ENCODE measurements around the gene ZNF827.
A peak's percentile ranks its signal among the peaks of the same experiment; 100 is the strongest.

Gene ZNF827

DNA sequence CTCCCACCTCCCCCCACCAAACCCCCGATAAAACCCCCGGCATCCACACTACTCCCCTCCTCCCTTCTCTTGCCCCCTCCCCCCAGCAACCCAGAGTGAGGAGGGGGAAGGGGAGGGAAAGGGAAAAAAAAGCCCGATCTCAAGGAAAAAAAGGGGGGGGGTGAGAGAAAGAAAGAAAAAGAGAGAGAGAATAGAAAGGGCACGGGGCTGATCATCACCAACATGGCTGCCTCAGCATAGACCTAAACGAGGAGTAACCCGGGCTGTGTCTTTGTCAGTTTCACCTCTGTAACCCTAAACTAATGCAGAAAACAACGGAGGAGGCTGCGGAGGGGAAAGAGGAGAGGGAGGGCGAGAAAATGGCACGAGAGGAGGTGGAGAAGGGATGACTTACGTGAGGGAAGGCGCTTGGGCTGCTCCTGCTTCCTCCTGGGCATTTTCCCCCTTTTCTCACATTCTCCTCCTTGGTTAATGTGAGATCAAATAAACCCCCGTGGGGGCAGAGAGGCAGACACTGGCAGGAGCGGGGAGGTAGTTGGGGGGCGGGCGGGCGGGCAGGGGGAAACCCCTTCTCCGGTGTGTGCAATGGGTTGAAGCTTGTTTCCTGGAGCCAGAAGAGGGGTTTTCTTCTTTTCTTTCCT lies 532 bp downstream of the ZNF827 start:
- H3K27ac Mint-ChIP-seq, result peak overlapping the region; percentile 88
- DNase-seq (ENCODE audit: low spot score in 2 of 2), result peak; percentile 14 to 64
- ATAC-seq, result peak; percentile 62
- H3K4me3 Mint-ChIP-seq, result peak overlapping the region; percentile 92
- peaks cover 36% of the 10 kb centered on the region for H3K4me1 Mint-ChIP-seq
- H3K36me3 Mint-ChIP-seq, result peaks cover 23% of the 10 kb centered on the region
- no peaks in the 10 kb centered on the region for H3K9me3 Mint-ChIP-seq

GRCh38 chr4:145936997-145937901 lies 1.4 kb downstream of the ZNF827 start:
- Mint-ChIP-seq H3K4me1 (peaks cover 36% of the 10 kb centered on the region), H3K36me3 (peaks cover 23% of the 10 kb centered on the region), H3K27ac (peak overlapping the region; percentile 89), H3K4me3 (peak overlapping the region; percentile 92), H3K9me3 (no peaks in the 10 kb centered on the region)
- DNase-seq (ENCODE audit: low spot score in 2 of 2) (peak; percentile 30 to 78), ATAC-seq (peak; percentile 57)

DNA sequence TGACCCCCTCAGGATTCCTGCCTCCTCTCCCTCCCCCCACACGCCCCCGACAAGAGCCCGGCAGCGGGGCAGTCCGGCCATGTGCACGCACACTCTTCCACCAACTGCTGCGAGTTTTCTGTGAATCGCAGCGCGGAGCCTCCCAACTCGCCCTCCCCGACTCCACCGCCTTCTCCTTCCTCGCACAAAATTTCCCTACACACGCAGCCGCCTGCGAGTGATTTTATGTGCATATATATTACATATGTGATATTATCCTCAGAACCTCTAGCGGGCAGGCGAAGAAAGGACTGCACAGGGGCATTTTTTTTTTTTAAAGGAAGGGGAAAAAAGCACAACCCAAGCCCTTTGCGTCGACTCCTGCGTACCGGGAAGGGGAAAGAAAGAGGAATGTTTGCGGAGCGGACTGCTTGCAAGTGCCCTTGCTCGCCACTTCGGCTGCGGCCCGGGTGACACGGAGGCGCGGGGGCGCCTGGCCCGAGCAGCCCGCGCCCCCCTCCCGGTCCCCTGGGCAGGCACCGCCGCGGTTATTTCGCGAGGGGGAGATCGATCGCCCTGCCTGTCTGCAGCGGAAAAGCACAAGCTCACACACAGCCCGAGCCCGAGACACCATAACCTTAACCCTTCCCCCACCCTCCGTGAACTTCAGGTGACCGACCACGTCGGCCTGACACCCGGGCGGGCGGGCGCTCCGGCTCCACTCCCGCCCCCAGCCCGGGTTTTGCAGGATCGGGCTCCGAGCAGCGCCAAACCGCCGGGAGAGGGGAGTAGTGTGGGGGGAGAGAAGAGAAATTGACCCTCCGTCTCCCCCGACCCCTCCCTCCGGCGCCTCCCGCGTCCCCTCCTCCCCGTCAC lies 2.3 kb downstream of the ZNF827 start:
- DNase-seq (ENCODE audit: low spot score in 2 of 2) (peak; percentile 52 to 82), ATAC-seq (peak; percentile 69)
- Mint-ChIP-seq H3K27ac (peak overlapping the region; percentile 89), H3K36me3 (peaks cover 23% of the 10 kb centered on the region), H3K9me3 (no peaks in the 10 kb centered on the region), H3K4me1 (peaks cover 36% of the 10 kb centered on the region), H3K4me3 (peak overlapping the region; percentile 92)

DNA sequence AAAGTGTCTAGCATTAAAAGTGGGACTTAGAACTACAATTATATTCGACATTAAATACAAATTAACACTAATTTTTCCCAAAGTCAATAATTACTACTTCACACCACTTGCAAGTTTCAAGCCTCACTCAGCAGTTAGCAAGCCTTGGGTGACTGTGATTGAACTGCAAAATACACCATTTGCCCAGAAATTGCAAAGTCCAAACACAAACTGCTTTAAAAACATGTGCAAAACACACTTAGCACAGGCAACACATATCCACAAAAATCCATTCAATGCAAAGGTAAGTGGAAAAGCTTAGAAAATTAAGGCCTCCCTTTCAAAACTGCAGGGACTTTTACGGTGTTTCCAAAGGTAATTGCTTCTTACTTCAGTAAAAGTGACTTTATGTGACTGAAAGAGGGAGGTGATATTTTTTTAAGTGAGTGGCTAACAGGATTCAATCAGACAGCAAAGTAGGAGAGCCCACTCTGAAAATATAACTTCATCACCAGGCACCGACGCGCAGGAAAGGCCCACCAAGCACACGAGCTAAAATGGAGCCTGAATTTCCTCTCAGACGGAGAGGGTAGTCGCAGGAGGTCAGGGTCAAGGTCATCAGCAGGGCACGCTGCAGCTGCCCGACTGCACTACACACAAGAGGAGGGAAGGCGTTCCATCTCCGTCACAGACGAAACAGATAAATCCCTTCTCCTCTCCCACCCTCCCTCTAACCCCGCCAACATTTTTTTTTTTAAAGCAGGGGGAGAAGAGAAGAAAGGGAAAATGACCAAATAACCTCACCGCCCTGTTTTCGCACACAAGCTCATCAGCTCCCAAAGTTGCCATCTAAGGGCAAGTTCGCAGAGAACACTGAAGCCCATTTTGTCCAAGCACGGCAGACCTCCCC lies 3.1 kb downstream of the ZNF827 start:
- ATAC-seq (peak; percentile 12), DNase-seq (ENCODE audit: low spot score in 2 of 2) (no peak)
- Mint-ChIP-seq H3K4me1 (peaks cover 38% of the 10 kb centered on the region), H3K4me3 (peak overlapping the region; percentile 92), H3K36me3 (peaks cover 23% of the 10 kb centered on the region), H3K27ac (peak overlapping the region; percentile 89), H3K9me3 (no peaks in the 10 kb centered on the region)

GRCh38 chr4:145934434-145935047 lies 4.1 kb downstream of the ZNF827 start:
- Mint-ChIP-seq H3K27ac (peak overlapping the region; percentile 89), H3K9me3 (no peaks in the 10 kb centered on the region), H3K4me1 (peaks cover 45% of the 10 kb centered on the region), H3K4me3 (peak overlapping the region; percentile 92), H3K36me3 (peaks cover 23% of the 10 kb centered on the region)
- ATAC-seq, result no peak
- DNase-seq (ENCODE audit: low spot score in 2 of 2), result no peak

GRCh38 chr4:145933134-145933533 lies 5.5 kb downstream of the ZNF827 start:
- Mint-ChIP-seq H3K27ac (no peak overlapping the region), H3K4me1 (peaks cover 39% of the 10 kb centered on the region), H3K9me3 (no peaks in the 10 kb centered on the region), H3K36me3 (peaks cover 13% of the 10 kb centered on the region), H3K4me3 (no peak overlapping the region)
- no peak for DNase-seq (ENCODE audit: low spot score in 2 of 2)
- ATAC-seq, result no peak

- Mint-ChIP-seq H3K27ac (peak overlapping the region; percentile 57), H3K36me3 (peaks cover 10% of the 10 kb centered on the region), H3K9me3 (no peaks in the 10 kb centered on the region), H3K4me1 (peaks cover 39% of the 10 kb centered on the region), H3K4me3 (no peak overlapping the region)
- DNase-seq (ENCODE audit: low spot score in 2 of 2) (no peak), ATAC-seq (no peak)
These were observed 7.2 kb downstream of the ZNF827 start for GRCh38 chr4:145931403-145931802.

- H3K36me3 Mint-ChIP-seq, result peaks cover 10% of the 10 kb centered on the region
- H3K4me3 Mint-ChIP-seq, result no peak overlapping the region
- DNase-seq (ENCODE audit: low spot score in 2 of 2), result no peak
- peak overlapping the region; percentile 57 for H3K27ac Mint-ChIP-seq
- no peak for ATAC-seq
- H3K9me3 Mint-ChIP-seq, result no peaks in the 10 kb centered on the region
- H3K4me1 Mint-ChIP-seq, result peaks cover 31% of the 10 kb centered on the region
These were observed 8.0 kb downstream of the ZNF827 start for GRCh38 chr4:145930592-145930991.

GRCh38 chr4:145929415-145930178 lies 9.0 kb downstream of the ZNF827 start:
- Mint-ChIP-seq H3K27ac (no peak overlapping the region), H3K4me1 (peaks cover 26% of the 10 kb centered on the region)
- no peak for ATAC-seq

GRCh38 chr4:145928748-145929147 lies 9.9 kb downstream of the ZNF827 start:
- ATAC-seq (no peak), DNase-seq (ENCODE audit: low spot score in 2 of 2) (no peak)
- no peak overlapping the region for H3K4me3 Mint-ChIP-seq
- peaks cover 18% of the 10 kb centered on the region for H3K4me1 Mint-ChIP-seq
- no peak overlapping the region for H3K27ac Mint-ChIP-seq
- peaks cover 5% of the 10 kb centered on the region for H3K36me3 Mint-ChIP-seq
- H3K9me3 Mint-ChIP-seq, result peaks cover 3% of the 10 kb centered on the region

More at GRCh38 chr4:145929415-145930178, 9.0 kb downstream of the ZNF827 start:
- no peak overlapping the region for H3K4me3 Mint-ChIP-seq
- peaks cover 10% of the 10 kb centered on the region for H3K36me3 Mint-ChIP-seq
- DNase-seq (ENCODE audit: low spot score in 2 of 2), result no peak
- peaks cover 3% of the 10 kb centered on the region for H3K9me3 Mint-ChIP-seq

- Mint-ChIP-seq H3K4me3 (no peak overlapping the region), H3K9me3 (peaks cover 3% of the 10 kb centered on the region), H3K36me3 (no peaks in the 10 kb centered on the region), H3K4me1 (peaks cover 15% of the 10 kb centered on the region), H3K27ac (no peak overlapping the region)
- DNase-seq (ENCODE audit: low spot score in 2 of 2), result no peak
- no peak for ATAC-seq
These were observed 11.6 kb downstream of the ZNF827 start for GRCh38 chr4:145927030-145927429.

DNA sequence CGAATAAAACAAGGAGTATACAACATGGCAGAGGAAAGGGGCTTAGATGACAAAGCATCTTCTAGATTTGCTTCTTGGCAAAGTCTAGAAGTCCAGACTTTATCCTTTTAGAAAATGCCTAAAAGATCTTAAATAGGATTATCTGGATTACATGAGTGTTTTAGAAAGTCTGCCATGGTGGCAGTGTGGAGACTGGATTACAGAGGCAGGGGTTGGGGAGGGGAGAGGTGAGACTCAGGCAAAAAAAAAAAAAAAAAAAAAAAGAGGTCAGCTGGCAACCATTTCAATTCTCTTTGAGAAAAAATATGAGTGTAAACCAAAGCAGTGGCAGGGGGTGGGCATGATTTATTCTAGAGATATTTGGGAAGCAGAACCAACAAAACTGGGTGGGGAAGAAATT lies 17.4 kb downstream of the ZNF827 start:
- no peak for DNase-seq (ENCODE audit: low spot score in 2 of 2)
- no peaks in the 10 kb centered on the region for H3K36me3 Mint-ChIP-seq
- ATAC-seq, result no peak
- peaks cover 30% of the 10 kb centered on the region for H3K4me1 Mint-ChIP-seq
- no peak overlapping the region for H3K4me3 Mint-ChIP-seq
- H3K9me3 Mint-ChIP-seq, result peaks cover 3% of the 10 kb centered on the region
- no peak overlapping the region for H3K27ac Mint-ChIP-seq

DNA sequence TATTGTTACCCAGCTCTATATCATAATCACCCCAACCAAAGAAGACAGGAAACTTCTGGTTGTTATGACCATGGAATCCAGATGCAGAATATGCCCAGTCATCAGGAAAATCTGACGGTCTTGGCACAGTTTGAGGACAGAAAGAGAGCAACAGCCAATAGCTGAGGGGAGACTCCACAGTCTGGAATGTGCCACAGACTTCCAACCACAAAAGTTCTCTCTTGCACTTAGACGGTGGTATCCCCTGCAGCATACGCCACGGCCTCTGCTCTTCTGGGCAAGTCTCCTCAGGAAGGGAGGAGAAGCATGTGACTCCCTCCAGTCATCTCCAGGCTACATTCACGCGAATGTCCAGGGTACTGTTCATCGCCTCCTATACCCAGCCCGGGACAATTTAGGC lies 18.4 kb downstream of the ZNF827 start:
- no peaks in the 10 kb centered on the region for H3K36me3 Mint-ChIP-seq
- H3K4me1 Mint-ChIP-seq, result peaks cover 30% of the 10 kb centered on the region
- no peak for DNase-seq (ENCODE audit: low spot score in 2 of 2)

More for the DNA sequence above, 18.4 kb downstream of the ZNF827 start:
- H3K4me3 Mint-ChIP-seq, result no peak overlapping the region
- ATAC-seq, result no peak
- H3K27ac Mint-ChIP-seq, result no peak overlapping the region
- peaks cover 3% of the 10 kb centered on the region for H3K9me3 Mint-ChIP-seq

Measured in stimulated activated effector memory CD8-positive, alpha-beta T cell treated with anti-CD3 and anti-CD28 coated beads, Interleukin-12 subunit alpha, Interleukin-12 subunit beta, amount 100 ng/mL, for 72 hours (primary cell).